Measurements from ENCODE around the gene S100A7.

- TF ChIP-seq POLR2A (IDR thresholded peaks at IDR 0.05) (no peak), CTCF (IDR thresholded peaks at IDR 0.05) (no peak)
Observed at GRCh38 chr1:153422450-153423068, 37.9 kb downstream of the S100A7 start.
